HUES48 (cell line): ENCODE results near the gene CCDC201.

ENCODE experiments used
- H3K27ac ChIP-seq: one replicate; pipeline ENCODE4 v1.7.0; 2013; ENCODE audit warnings: low read depth, low read length, inconsistent platforms
- H3K27me3 ChIP-seq: 2 replicates; pipeline ENCODE4 v1.6.1; 2013; ENCODE audit warnings: mild to moderate bottlenecking, low read length; ENCODE audit not compliant: control insufficient read depth, insufficient read depth
- H3K36me3 ChIP-seq: 2 replicates; pipeline ENCODE4 v1.6.1; 2013; ENCODE audit warnings: low read length; ENCODE audit not compliant: control insufficient read depth, insufficient read depth
- H3K4me1 ChIP-seq: 2 replicates; pipeline ENCODE4 v1.6.1; 2013; ENCODE audit warnings: mild to moderate bottlenecking, low read length; ENCODE audit not compliant: control insufficient read depth, insufficient read depth
- H3K4me3 ChIP-seq: 2 replicates; pipeline ENCODE4 v1.5.1; 2013; ENCODE audit warnings: mild to moderate bottlenecking, low read depth, low read length
- H3K9ac ChIP-seq: 2 replicates; pipeline ENCODE4 v1.6.1; 2013; ENCODE audit warnings: mild to moderate bottlenecking, low read depth, low read length, moderate library complexity
- H3K9me3 ChIP-seq: 2 replicates; pipeline ENCODE4 v1.6.1; 2013; ENCODE audit warnings: low read length; ENCODE audit not compliant: control insufficient read depth, insufficient read depth

The CCDC201 gene

GRCh38 chr7:45885264-45885882, 12.5 kb upstream of the CCDC201 start:
- Histone ChIP-seq H3K27ac (no peak overlapping the region), H3K36me3 (no peaks in the 10 kb centered on the region), H3K4me1 (peaks cover 17% of the 10 kb centered on the region), H3K27me3 (peaks cover 41% of the 10 kb centered on the region), H3K9me3 (no peaks in the 10 kb centered on the region), H3K4me3 (no peak overlapping the region), H3K9ac (no peak overlapping the region)

GRCh38 chr7:45884136-45884535, 11.3 kb upstream of the CCDC201 start:
- Histone ChIP-seq H3K27ac (no peak overlapping the region), H3K36me3 (no peaks in the 10 kb centered on the region), H3K9ac (no peak overlapping the region), H3K4me1 (peaks cover 11% of the 10 kb centered on the region), H3K27me3 (peaks cover 28% of the 10 kb centered on the region), H3K4me3 (no peak overlapping the region), H3K9me3 (0 out of 2 replicates have a peak, but pooled peaks cover 5% of the 10 kb centered on the region)

DNA sequence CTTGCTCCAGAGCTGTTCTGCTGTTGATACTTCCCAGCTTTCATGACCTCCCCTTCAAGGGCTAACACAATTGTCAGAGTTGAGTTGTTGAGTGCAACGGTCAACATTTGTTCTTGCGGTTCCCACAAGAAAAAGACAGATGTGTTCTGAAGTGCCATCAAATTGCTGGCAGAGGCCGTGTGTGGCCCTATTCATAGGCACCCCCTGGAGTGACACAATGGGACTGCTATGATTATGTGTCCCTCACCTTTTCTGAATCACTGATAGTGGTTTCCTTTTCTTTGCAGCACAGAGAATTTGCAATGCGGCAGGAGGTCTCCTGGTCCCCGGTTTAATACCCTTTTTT, 9.6 kb upstream of the CCDC201 start:
- peaks cover 22% of the 10 kb centered on the region for H3K9me3 ChIP-seq
- H3K4me1 ChIP-seq, result peaks cover 5% of the 10 kb centered on the region; the same call in 1 of the 2 replicates
- no peak overlapping the region for H3K9ac ChIP-seq
- no peak overlapping the region for H3K4me3 ChIP-seq
- H3K27ac ChIP-seq, result no peak overlapping the region
- H3K36me3 ChIP-seq, result no peaks in the 10 kb centered on the region
- peaks cover 11% of the 10 kb centered on the region for H3K27me3 ChIP-seq

- no peak overlapping the region for H3K9ac ChIP-seq
- peaks cover 6% of the 10 kb centered on the region for H3K27me3 ChIP-seq
- peaks cover 24% of the 10 kb centered on the region for H3K9me3 ChIP-seq
- no peaks in the 10 kb centered on the region for H3K36me3 ChIP-seq
- H3K4me3 ChIP-seq, result no peak overlapping the region
- H3K4me1 ChIP-seq, result peaks cover 5% of the 10 kb centered on the region; the same call in 1 of the 2 replicates
- no peak overlapping the region for H3K27ac ChIP-seq
Observed at GRCh38 chr7:45881759-45882464, 9.0 kb upstream of the CCDC201 start.

DNA sequence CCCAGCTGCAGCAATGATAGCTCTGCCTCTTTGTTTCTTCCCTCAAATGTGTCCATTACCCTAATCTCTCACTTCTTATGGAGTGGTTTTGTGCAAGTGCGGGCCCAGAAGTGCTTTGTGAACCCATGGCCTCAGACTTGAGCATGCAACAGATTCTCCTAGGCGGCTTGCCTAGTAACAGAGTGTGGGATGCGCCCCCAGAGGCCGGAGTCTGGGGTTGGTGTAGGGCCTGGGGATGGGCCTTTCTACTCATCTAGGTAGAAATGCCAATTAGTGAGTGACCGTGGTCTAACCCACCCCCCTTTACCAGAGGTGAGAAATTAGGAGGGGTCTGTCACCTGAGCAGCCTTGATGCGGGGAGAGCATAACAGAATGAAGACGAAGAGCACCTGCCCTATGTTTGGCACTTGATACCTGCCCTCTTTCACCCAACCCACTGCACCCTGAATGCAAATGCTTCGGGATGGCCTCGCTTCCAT, 8.4 kb upstream of the CCDC201 start:
- H3K36me3 ChIP-seq, result no peaks in the 10 kb centered on the region
- H3K4me3 ChIP-seq, result no peak overlapping the region
- H3K27ac ChIP-seq, result no peak overlapping the region
- H3K9ac ChIP-seq, result no peak overlapping the region
- peaks cover 24% of the 10 kb centered on the region for H3K9me3 ChIP-seq
- H3K27me3 ChIP-seq, result peaks cover under 1% of the 10 kb centered on the region; the same call in 1 of the 2 replicates
- H3K4me1 ChIP-seq, result peaks cover 5% of the 10 kb centered on the region; the same call in 1 of the 2 replicates

DNA sequence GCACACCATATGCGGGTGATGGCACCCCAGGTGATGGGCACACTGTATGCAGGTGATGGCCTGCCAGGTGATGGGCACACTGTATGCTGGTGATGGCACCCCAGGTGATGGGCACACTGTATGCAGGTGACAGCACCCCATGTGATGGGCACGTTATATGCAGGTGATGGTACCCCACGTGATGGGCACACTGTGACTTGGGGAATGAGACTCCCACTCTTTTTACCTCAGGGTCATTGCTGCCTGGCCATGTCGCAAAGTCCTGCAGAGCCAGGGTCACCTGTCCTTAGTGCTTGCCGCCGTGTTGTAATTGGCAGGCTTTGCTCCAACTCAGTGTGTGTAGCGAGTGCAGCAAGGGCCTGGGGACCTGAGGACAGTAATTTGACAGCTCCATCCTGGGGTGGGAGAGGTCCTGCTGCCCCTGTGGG, 7.6 kb upstream of the CCDC201 start:
- H3K4me1 ChIP-seq, result peaks cover 5% of the 10 kb centered on the region; the same call in 1 of the 2 replicates
- H3K9me3 ChIP-seq, result peaks cover 24% of the 10 kb centered on the region
- H3K4me3 ChIP-seq, result no peak overlapping the region
- H3K27ac ChIP-seq, result no peak overlapping the region
- no peaks in the 10 kb centered on the region for H3K27me3 ChIP-seq
- H3K36me3 ChIP-seq, result no peaks in the 10 kb centered on the region
- no peak overlapping the region for H3K9ac ChIP-seq

DNA sequence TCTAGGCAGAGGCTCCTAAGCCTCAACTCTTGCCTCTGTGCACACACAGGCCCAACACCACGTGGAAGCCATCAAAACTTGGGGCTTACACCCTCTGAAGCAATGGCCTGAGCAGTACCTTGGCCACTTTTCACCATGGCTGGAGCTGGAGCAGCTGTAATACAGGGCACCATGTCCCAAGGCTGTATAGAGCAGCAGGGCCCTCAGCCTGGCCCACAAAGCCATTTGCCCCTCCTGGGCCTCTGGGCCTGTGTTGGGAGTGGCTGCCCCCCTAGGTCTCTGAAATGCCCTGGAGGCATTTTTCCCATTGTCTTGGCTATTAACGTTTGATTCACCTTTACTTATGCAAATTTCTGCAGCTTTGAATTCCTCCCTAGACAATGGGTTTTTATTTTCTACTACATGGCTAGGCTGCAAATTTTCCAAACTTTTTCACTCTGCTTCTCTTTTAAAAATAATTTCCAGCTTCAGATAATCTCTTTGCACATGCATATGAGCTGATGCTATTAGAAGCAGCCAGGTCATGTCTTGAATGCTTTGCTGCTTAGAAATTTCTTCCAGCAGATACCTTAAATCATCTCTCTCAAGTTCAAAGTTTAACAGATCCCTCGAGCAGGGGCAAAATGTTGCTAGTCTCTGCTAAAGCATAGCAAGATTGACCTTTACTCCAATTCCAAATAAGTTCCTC, 5.7 kb upstream of the CCDC201 start:
- no peak overlapping the region for H3K27ac ChIP-seq

DNA sequence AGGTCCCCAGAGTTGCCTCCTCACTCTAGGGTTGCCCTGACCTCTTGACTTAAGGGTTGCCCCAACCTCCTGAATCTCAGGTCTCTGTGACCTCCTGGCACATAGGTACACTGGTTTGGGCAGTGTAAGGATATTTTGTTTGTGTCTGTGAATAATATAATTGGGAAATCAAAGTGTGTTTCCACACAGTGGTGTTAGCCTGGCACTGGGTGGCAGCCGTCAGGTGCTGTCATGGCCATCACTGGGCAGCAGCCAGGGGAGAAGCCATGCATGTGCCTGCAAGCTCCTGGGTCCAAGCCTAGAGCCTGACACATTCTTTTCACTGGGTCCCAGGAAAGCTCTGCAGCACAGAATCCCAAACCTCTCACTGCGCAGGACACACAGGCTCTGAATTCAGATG, 3.6 kb upstream of the CCDC201 start:
- Histone ChIP-seq H3K9me3 (peaks cover 24% of the 10 kb centered on the region), H3K9ac (no peak overlapping the region), H3K36me3 (no peaks in the 10 kb centered on the region), H3K27ac (no peak overlapping the region), H3K4me1 (no peaks in the 10 kb centered on the region), H3K27me3 (no peaks in the 10 kb centered on the region), H3K4me3 (no peak overlapping the region)

More for the DNA sequence above, 5.7 kb upstream of the CCDC201 start:
- Histone ChIP-seq H3K36me3 (no peaks in the 10 kb centered on the region), H3K9ac (no peak overlapping the region), H3K9me3 (peaks cover 24% of the 10 kb centered on the region), H3K4me1 (peaks cover 5% of the 10 kb centered on the region; the same call in 1 of the 2 replicates), H3K27me3 (no peaks in the 10 kb centered on the region), H3K4me3 (no peak overlapping the region)

GRCh38 chr7:45874408-45875131, 1.7 kb upstream of the CCDC201 start:
- no peaks in the 10 kb centered on the region for H3K4me1 ChIP-seq
- no peak overlapping the region for H3K9ac ChIP-seq
- no peak overlapping the region for H3K27ac ChIP-seq
- no peaks in the 10 kb centered on the region for H3K36me3 ChIP-seq
- H3K27me3 ChIP-seq, result no peaks in the 10 kb centered on the region
- no peak overlapping the region for H3K4me3 ChIP-seq
- peaks cover 23% of the 10 kb centered on the region for H3K9me3 ChIP-seq

DNA sequence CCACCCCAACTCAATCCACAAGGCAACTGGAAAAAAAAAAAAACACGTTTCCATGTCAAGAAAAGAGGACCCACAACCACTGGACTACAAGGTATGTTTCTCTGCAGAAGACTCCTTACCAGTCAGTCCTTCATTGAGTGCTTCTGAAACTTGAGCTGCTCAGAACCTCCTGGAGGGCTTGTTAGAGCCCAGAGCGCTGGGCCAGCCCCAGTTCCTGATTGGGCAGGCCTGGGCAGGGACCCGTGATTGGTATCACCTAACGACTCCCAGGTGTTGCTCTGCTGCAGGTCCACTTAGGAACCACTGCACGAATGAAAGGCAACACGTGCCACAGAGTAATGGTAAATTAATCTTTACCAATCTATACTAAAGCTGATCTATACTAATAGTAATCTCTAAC, 473 bp upstream of the CCDC201 start:
- no peaks in the 10 kb centered on the region for H3K4me1 ChIP-seq
- no peaks in the 10 kb centered on the region for H3K36me3 ChIP-seq
- H3K9me3 ChIP-seq, result peaks cover 11% of the 10 kb centered on the region
- H3K27ac ChIP-seq, result no peak overlapping the region
- no peak overlapping the region for H3K4me3 ChIP-seq
- no peaks in the 10 kb centered on the region for H3K27me3 ChIP-seq
- no peak overlapping the region for H3K9ac ChIP-seq
